Bone marrow (tissue), 2 donors: Measurements from ENCODE around the gene TSPAN7.
A peak's percentile ranks its signal among the peaks of the same experiment; 100 is the strongest.

ENCODE experiments used
- DNase-seq, 2 donors: peaks; one replicate each; lab custom pipeline; 2025; lab: John Stamatoyannopoulos, UW

The TSPAN7 gene

DNA sequence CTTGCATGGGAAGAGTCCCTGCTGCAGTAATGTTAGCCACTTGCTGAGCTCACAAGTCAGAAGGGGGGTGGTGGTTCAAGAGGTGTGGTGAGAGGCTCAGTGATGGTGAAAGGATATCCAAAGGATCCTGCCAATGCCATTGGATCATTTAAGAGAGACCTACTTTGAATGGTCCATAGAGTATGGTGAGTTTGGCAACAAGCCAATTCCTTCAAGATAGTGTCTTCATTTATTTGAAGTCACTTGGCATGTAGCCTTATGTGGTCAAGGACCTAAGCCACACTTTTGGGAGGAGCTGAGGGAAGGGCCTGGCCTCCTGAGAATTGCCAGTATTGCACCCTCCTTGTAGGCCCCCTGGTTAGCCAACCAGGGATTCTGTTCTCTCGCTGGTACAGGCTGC is 87.9 kb downstream of the TSPAN7 start:
- no peak for DNase-seq

DNA sequence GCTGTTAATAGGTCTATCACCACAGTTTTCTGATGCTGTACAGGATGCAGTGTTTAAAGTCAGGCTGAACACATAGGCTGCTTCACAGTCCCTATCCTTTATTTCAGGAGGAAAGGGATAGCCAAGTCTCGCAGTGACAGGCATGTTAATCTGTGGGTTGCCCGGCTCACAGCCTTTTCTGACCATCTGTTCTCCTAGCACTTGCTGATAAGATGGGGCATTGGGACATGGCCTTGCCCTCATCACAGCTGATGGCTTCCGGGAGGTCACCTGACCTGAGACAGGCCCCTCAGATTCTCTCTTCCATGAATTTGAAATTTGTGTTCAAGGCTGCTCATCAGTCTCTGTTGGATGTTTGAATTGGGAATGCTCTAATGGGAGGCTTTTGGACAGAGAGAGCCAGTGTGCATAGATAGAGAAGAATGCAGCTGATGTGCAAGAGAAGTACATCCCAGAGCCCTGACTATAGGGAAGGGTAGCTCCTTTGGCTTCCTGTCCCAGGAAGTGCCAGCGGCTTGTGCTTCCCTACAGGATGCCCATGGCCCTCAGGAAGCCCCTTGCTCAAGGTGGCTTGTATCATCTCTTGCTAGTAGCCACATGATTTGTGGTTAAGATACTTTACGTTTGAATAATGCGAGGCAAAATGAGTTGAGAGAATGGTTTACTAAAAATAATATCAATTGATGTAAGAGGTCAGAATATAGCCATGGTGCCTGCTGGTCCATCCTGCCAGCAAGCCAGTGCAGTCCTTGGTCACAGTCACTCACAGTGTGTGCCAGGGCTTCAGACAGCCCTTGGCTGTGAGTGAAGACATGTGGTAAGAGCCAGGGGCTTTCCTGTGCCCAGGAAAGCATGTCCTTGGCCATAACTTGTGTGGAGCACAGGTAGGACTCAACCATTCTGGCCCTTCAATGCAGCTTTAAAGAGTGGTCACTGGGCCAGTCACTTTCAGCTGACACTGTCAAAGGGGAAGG is 88.6 kb downstream of the TSPAN7 start:
- no peak for DNase-seq

DNA sequence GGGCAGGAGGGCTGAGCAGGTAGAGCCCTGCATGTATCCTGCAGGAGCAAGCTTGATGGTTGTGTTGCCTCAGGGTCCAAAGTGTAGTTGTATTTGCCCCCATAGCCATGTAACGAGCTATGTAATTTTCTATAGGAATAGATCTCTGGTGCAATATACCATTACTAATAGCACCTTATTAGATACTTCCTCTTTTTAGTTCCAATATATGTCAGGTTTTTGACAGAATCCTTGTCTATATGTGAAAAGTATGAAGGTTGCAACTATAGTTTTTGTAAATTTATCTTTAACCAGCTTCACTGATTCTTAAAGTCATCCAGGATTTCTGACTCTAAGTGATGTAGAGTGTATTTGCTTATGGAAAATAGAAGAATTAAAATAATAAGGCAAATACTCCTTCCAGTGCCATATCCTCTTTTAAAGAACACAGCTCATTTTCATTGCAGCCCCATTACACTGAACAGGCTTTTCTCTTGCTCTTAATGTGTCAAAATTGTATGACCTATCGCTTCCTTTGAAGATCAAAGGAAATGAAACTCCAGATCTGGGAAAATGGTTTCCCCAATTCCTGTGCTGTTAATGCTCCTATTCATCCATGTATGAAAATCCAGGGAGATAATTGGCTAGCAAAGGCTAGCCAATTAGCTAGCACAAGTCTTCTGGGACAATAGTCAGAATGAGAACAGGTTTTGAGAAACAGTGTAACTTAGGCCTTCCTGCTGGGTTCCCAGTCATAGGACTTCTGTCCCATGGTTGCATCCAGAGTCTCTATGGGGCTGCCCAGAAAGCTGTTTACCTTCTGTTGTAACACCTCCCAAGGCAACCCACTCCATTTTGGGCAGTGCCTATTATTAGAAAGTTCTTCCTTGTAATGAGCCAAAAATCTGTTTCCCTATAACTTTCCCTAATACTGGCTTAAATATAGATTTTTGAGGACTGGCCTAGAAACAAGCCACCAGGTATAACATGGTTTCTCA is 90.6 kb downstream of the TSPAN7 start:
- DNase-seq = no peak

DNA sequence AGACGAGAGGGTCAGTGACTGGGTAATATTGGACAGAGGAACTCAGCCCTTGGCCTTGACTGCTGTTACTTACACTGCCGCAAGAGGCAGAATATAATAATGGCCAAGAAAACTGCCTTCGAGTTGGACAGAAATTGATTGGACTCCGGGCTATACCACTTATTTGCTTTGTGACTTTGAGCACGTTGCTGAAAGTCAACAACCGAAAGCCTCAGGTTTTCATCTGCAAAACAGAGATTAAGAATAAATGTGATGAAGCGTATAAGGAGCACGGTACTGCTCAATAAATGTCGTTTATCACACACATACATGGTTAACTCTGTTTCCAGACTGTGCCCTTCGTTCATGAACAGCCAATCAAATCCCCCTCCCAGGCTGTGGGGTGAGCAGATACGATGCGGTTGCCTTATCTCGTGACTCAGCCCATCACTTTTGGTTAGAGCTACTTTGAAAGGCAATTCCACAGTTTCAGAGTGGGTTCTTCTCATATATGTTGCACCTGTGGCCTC is 91.6 kb downstream of the TSPAN7 start:
- DNase-seq = no peak

DNA sequence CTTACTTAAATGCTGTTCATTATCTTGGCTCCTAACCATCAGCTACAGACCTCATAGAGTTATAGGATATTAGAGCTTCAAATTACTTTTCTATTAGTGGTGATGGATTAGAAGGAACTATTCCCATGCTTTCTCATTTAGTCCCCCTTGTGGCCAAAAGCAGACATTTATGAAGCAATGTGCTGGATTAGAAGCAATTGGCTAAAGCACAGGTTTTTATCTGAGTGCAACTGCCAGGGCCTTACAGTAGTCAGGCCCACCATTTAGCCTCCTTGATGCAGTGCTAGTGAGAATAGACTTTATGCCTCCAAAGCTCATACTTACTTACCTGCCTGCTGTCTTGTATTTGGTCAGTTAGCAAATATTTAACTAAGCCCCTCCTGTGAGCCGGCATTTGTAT is 93.0 kb downstream of the TSPAN7 start:
- no peak for DNase-seq

DNA sequence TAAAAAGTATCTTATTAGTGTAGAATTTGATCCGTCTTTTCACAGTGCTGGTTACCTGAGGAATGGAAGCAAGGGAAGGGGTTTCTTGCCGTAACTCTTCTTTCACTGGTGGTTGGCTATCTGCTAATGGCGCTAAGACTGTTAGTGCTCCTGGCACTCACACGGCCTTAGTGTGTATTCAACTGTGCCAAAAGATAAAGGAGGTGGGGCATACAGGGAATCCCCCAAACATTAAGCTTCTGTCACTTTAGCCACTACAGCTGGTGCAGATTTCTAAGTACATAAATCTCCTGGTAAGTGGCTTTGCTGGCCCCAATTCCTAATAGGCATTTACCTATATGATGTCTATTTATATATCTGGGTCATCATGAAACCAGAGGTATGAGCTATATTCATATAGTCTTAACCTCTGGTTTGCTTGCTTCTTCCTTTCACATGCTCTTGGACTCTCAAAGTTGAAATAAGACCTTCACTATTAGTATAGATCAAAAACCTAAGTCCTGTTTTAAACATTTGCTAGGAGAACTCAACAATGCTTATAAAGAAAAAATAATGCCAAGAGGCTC is 95.1 kb downstream of the TSPAN7 start:
- DNase-seq = no peak

DNA sequence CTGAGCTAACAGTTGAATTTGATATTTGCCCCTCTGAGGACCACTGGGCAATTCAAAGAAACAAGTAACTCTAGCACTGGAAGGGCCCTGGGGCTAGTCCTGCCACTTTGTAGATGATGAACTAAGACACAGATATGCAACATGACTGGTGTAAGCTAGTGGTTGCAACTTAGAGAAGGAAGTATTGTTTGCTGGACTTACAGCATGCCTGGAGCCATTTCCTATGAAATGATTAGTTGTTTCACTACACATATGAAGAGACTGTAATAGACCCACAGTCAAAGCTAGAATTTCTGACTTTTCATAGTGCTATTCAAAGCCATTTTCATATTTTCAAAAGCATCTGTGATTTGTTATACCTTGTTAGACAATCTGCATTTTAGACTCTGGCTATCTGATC is 96.2 kb downstream of the TSPAN7 start:
- DNase-seq = no peak

DNA sequence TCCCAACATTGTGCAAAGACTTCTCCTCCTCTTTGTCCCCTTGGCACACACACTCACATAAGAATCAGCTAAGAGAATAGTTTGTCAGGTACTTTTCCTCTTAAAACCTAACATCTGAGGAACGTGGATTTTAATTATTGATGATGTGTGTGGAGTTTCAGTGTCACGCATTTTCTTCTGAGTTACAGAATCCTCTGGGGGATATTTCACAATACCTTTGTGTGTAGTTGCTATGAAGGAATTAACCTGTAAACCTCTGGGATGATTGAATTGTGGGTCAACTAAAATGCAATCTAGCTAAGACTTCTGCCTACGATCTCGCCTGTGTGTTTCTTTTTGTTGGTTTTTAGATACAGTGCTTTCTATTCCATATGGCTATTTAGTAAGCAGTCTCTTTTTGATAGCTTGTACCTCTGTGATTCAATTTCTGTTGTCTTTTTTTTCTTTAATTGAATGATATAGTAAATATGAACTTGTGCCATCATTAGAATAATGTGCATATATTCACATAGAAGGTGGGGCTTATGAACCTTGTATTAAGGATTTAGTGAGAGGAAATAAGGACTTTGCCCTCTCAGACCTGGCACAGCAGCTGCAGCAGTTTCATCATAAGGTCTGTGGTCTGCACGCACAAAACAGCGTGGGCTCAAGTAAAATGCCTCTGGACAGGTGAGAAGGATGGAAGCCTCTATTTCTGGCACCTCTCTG is 99.2 kb downstream of the TSPAN7 start:
- DNase-seq = no peak

DNA sequence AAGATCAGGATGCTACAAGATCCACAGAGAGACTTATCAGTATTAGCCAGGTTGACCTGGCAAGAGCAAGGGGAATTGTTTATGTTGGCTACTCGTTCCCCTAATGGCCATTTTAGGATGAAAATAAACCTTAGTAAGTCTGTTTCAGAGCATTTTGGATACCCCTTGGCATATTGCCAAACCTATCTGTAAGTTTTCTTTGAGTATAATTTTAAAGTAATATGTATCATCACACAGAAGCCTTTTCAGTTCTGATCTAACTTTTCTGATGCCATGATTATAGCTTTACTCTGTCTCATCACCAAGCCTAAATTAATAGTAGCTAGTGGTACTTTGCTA is 99.7 kb downstream of the TSPAN7 start:
- DNase-seq = no peak

DNA sequence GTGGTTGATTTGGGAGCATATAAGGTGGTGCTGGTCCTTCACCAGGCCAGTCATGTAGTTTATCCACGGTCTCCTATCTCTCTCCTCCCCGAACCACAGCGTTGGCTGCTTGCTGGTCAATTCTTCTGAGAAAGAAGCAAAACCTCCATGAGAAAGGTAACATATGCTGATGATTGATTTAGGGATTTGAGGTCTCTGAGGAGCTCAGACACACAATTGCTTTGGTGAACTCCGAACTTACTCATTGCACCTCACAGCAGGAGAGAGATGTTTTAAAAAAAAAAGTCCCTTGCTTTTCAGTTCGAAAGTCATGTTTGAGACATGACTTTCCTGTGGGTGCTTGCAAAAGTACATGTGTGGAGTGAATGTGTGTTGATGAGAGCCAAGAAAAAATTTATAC is 100.2 kb downstream of the TSPAN7 start:
- DNase-seq = no peak

DNA sequence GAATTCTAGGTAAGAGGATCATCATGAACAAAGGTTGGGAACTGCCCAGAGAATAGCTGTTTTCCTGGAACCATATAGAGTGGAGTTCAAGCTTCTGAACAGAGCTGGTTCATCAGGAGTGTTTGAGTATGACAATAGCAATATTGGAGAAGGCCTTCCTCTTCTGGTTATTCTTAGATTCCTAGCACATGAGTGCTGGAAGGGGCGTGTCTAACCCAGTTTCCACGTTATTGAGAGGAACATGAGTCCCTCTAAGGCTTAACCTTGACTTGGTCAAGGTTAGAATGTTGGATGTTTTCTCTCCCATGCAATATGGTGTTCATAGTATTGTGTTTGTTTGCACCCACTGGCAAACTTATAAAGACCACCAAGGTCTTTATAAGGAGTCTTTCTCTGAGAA is 101.3 kb downstream of the TSPAN7 start:
- DNase-seq = no peak

DNA sequence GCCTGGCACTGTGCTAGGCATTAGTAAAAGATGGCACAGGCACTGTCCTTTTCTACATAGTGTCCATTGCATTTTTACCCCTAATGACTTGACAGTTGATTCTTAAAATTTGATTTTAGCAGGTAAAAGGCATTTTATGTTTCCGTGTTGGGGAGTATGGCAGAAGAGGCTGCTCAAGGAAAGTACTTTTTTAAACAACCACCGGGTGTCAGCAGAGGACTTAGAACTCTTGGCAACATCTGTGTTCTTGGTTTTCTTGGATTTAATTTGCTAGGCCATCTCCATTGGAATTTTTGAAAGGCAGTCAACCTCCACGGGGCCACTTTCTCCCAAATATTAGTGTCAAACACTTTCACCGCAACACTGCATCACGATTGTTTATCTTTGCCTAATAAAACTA is 102.9 kb downstream of the TSPAN7 start:
- DNase-seq = peak in 1 of 2 donors; percentile 16

DNA sequence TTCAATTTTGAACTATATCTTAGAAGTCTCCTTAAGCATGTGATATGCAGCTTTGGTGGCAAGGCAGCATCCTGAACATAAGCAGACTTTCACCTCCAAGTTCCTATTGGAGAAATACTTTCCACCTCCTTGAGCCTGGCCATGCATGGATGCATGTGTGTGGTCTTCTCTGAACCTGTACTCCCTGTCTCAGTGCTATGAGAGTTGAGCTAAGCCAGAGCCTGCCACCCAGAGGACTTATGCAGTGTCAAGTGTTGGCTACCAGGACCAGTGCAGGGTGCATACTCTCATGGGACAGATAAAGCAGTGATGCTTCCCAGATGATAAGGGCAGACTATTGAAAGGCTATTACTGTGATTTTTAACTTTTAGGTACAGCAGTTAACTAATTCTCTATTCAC is 105.6 kb downstream of the TSPAN7 start:
- DNase-seq = no peak

DNA sequence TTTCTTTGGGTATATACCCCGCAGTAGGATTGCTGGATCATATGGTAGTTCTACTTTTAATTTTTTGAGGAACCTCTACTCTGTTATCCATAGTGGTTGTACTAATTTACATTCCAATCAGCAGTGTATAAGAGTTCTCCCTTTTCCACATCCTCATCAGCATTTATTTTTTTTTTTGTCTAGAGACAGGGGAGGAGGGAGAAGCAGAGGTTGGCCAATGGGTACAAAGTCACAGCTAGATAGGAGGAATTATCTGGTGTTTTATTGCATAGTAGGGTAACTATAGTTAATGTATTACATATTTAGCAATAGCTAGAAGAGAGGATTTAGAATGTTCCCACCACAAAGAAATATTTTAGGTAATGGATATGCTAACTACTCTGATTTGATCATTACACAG is 107.4 kb downstream of the TSPAN7 start:
- no peak for DNase-seq

DNA sequence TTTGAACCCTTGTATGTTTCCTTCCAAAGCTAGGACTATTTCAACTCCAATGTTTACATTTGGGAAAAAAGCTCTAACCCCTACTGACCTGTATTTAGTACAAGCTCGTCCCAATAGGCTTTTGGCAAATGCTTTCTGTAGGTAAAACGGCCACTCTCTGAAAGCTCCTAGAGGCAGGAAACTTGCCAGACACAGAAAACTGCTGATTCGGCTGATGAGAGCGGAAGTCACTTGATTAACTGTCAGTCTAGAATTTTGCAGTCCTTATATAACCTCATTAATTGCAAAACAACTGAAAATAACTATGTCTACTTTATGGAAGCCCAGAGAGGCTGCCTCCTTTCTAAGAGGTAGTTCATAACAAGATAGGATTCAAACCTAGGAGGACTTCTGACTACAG is 108.1 kb downstream of the TSPAN7 start:
- peak in 1 of 2 donors; percentile 40 for DNase-seq

DNA sequence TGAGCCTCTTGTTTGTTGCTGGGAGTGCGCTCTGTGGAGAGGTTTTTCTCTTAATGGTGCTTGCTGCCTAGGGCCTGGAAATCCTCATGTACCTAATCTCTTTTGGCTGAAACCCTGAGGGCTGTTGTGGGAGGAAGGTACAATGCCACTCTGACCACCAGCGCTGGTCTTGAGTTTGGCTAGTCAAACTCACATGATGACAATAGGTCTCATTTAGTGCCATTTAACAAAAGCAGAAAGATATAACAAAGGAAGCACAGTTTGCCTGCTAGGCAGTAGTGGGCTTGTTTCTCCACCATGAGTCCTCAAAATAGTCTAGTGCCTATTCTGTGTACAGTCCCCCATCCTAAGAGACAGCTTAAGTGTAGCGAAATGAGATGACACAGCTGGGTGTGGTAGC is 111.3 kb downstream of the TSPAN7 start:
- DNase-seq = no peak

DNA sequence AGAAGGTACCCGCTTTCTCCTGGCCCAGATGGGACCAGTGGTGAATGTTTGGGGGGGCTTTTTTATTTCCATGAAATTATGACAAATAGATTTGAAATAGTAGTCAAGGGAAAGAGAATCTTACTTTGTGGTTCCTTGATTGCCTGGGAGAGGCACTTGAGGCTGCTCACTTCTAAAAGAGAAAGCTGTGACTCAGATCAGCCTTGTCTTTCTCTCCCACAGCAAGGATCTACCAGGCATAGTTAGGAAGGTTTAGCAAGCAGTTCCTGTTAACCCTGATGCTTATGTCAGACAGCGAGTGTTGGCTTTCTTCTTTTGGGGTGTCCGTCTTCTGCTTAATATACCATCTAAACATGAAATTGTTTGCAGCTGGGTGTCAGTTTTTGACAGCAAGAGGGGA is 114.5 kb downstream of the TSPAN7 start:
- DNase-seq = no peak

DNA sequence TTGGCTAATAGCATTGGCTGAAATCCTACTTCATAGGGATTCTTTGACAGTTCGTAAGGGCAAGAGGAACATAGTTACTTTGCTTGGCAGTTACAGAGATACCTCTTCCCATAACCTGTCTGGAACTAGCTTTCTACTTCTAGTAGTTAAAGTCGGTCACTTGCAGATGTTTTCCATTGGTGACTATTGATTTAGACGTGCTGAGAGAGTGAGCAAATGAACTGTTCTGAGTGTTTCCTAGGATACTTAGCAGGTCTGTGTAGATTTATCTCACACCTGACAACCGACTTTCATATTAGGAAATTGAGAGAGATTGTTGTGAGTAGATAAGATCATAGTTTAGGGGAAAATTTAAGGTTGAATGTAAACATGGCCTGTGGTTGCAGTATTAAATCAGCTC is 116.8 kb downstream of the TSPAN7 start:
- no peak for DNase-seq

DNA sequence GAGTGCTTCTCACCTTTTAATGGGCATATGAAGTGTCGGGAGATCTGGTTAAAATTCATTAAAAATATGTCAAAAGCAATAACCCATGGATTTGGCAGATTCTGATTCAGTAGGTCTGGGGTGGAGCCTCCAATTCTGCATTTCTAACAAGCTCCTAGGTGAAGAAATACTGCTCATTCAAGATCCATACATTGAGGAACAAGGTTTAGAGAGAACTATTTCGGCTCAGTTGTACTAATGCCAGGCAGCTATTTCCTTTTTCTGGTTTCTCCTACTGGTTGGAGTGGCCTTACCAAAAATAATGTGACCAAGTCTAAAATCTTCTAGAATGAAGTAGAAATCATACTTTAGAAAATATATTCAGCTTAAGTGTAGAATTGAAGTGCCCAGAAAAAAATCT is 117.5 kb downstream of the TSPAN7 start:
- no peak for DNase-seq

DNA sequence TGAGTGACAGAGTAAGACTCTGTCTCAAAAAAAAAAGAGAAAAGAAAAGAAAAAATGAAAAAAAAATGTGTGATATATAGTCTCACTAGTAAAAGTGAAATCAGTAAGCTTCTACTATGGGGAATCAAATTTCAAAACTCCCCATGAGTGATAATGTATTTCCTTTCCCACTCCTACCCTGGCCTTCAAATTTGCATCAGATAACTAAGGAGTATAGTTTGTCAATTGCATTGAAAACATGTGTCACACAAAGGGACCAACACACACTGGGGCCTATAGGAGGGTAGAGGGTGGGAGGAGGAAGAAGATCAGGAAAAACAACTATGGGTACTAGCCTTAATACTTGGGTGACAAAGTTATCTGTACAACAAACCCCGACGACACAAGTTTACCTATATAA is 118.4 kb downstream of the TSPAN7 start:
- DNase-seq = no peak

DNA sequence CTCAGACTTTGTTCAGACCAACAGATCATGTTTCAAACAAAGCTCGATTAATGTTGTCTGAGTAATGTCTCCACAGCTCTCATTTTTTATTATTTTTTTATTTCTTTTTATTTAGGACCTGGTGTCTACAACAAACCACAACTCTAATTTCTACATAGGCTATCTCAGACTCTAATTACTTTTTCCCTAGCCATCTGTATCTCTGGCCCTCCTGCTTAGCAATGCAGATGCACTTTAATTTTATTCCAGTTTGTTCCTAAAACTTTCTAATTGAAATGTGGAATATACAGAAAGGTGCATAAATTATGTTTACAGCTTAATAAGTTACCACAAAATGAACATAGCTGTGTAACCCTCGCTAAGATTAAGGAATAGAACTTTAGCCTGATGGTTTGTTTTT is 120.8 kb downstream of the TSPAN7 start:
- DNase-seq = no peak

DNA sequence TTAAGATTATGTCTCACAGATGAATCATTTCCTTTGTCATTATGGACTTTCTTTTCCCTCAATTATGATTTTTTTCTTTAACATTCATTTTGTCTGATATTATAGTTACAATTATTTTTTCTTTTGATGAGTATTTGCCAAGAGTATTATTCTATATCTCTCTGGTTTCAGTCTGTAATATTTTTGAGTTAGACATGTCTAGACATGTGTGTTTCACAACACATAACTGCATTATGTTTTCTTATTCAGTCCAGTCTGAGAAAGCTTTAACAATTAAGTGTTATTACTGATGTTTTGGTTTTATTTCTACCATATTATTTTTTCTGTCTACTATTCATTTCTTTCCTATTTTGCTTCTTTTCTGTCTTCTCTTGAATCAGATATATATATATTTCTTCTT is 131.6 kb downstream of the TSPAN7 start:
- no peak for DNase-seq
